Fibroblast of pulmonary artery (primary cell): ENCODE measurements around the gene EEFSEC.

ENCODE experiments used
- DNase-seq: peaks from one replicate; pipeline ENCODE4 v3.0.0-alpha.2; 2010; ENCODE audit warnings: low read depth
- H3K4me3 ChIP-seq: replicated peaks from 2 replicates; pipeline ENCODE4 v1.5.1; 2011; ENCODE audit warnings: low read depth, mild to moderate bottlenecking, control low read depth, low read length, moderate library complexity
- TF ChIP-seq, protein P1 (sequence below): IDR thresholded peaks from 2 replicates; pipeline ENCODE4 v1.5.1; 2011; ENCODE audit warnings: mild to moderate bottlenecking, control low read depth, low read length, inconsistent platforms; ENCODE audit errors: missing control alignments

Gene EEFSEC

DNA sequence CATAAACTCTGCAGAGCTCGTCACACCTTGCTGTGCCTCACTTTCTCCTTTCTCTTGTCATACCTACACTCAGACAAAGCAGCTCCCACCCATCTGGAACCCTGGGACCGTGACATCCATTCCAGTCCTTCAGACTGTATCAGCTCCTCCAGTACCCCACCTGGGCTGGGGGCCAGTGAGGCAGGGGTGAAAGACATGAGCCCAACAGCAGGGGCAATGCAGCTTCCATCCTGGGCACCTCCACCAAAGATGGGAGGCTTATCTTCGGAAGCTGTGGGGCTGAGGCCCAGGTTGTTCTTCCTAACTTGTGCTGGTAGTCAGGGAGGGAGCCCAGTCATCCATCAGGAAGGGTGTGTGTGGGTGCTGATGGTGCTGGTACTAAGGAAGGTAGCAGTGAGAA lies 109.2 kb downstream of the EEFSEC start:
- TF ChIP-seq, protein P1, sequence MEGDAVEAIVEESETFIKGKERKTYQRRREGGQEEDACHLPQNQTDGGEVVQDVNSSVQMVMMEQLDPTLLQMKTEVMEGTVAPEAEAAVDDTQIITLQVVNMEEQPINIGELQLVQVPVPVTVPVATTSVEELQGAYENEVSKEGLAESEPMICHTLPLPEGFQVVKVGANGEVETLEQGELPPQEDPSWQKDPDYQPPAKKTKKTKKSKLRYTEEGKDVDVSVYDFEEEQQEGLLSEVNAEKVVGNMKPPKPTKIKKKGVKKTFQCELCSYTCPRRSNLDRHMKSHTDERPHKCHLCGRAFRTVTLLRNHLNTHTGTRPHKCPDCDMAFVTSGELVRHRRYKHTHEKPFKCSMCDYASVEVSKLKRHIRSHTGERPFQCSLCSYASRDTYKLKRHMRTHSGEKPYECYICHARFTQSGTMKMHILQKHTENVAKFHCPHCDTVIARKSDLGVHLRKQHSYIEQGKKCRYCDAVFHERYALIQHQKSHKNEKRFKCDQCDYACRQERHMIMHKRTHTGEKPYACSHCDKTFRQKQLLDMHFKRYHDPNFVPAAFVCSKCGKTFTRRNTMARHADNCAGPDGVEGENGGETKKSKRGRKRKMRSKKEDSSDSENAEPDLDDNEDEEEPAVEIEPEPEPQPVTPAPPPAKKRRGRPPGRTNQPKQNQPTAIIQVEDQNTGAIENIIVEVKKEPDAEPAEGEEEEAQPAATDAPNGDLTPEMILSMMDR: no peak
- DNase-seq: no peak
- no peak overlapping the region for H3K4me3 ChIP-seq

DNA sequence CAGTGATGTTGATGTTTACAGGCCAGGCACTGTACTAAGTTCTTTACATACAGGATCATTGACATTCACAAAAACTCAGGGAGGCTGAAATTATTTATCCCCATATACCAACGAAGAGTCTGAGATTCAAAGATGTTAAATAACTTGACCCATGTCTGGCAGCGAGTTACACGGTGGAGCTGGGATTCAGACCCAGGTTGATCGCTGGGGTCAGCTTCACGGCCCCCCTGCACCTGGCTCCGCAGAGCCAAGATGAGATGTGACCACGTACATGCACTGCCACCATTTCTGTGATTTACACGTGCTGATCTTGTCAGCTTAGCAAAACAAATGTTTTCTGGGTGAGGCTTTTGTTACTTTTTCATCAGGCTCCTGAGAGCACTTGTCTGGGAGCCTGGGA lies 109.8 kb downstream of the EEFSEC start:
- TF ChIP-seq, protein P1: no peak
- no peak overlapping the region for H3K4me3 ChIP-seq
- no peak for DNase-seq

DNA sequence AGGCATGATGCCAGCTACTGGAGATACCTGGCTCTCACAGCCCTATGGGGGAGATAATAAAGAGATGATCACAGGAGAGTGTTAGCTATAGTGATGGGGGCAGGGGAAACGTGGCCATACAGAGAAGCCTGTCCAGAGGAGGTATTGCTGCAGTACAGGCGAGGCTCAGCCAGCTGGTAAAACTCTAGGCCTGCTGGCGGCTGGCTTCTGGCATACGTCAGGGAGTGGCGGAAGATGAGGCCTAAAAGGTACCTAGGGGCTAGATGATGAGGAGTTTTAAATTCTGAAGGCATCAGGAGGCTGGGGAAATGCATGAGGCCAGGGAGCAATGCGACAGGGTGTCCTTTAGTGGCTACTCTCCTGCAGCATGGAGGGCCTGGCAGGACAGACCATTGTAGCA lies 110.7 kb downstream of the EEFSEC start:
- DNase-seq: no peak
- no peak overlapping the region for H3K4me3 ChIP-seq
- TF ChIP-seq, protein P1: no peak

DNA sequence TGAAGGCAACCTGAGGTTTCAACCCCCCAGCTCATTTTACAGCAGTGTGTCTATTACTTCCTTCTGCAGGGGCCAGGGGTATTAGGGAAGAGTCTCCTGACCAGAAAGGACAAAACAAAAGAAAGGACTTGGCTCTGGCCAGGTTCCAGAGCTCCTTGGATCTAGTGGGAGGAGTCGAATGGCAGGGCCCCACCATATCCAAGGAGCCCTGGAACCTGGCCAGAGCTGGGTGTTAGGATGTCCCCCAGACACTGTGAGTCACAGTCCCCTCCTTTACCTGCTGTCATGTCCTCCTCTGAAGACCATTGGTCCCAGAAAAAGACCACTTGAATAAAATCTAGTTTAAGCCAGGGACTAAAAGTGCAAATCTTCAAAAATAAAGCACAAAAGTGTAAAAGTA lies 113.2 kb downstream of the EEFSEC start:
- DNase-seq: peak; percentile 51
- TF ChIP-seq, protein P1: no peak
- no peak overlapping the region for H3K4me3 ChIP-seq

DNA sequence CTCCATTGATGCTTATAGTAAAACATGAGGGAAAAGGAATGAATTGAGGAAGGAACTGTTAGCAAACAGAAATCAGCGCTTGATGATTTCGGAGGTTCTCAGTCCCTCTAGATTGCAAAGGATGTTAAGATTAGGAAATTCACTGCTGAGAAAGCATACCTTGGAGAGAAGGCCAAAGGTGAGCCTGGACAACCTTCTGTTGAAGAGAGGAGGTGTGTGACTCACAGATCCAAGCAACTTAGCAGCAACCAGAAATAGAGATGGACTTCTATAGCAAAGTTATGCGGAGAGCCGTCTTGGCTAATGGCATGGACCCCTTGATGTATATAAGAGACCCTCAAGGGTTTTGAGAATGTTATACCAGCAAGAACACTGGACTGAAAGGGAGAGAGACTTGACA lies 114.3 kb downstream of the EEFSEC start:
- H3K4me3 ChIP-seq: no peak overlapping the region
- TF ChIP-seq, protein P1: no peak
- no peak for DNase-seq

DNA sequence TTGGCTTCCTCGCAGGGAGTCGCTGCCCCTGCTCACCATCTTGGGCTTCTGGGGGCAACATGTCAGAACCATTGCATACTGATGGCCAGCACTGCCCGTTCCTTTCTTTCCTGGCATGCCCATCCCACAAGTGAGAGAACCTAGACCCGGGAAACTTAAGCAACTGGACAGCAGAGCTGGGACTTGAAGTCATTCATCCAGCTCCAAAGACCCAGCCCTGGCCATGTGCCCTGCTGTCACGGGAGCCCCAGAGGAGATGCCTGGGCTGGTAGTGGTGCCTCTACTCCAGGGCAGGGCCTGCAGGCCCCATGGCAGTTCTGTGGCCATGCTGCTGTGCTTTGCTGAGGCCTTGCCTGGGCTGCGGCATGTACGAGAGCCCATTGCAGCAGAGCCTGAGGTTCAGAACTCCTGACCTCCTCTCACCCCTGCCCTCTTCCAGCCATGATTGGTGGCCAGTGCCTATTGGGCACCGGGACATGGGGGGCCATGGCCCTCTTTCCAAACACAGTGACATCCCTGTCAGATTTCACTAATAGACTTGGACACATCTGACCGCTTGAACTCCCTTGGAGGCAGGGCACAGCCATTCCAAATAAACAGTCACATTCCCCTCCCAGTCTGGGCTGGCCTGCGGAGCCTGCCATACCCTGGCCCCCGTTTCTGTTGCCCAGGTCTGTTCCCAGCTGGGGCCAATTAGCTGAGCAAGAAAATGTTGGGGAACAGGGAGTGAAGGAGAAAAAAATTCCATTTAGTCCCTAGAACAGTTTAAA lies 115.9 kb downstream of the EEFSEC start:
- H3K4me3 ChIP-seq: no peak overlapping the region
- TF ChIP-seq, protein P1: no peak

DNA sequence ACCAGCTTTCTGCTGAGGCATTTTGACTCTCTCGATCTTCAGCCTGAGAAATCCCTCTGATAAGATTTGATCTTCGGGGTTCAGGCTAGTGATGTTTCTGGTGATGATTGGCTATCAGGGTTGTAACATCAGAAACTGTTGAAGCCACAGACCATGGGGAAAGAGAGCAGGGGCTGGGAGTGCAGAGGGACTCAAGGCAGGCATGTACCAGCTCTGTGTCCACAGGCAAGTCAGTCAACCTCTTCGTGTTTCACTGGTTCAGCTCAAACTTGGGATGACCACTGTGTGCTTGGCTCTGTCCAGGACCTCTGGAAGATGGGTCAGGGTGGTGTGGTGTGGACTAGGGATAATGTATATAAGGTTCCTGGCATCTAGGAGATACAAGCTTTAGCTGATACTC lies 116.5 kb downstream of the EEFSEC start:
- TF ChIP-seq, protein P1: no peak
- no peak for DNase-seq
- H3K4me3 ChIP-seq: no peak overlapping the region

More for the DNA sequence above, 115.9 kb downstream of the EEFSEC start:
- DNase-seq: no peak
